SIG-M5 treated with dmso at 0.1 percent for 504 hours (cell line): Measurements from ENCODE around the gene CCDC70.
"Not testable (repeated sequence)": the region's sequence is repeated elsewhere in the genome, so short reads cannot be mapped to it uniquely, and the experiment has no call there.

Experiments
- DNase-seq: peaks from one replicate; lab custom pipeline; 2025; ENCODE audit not compliant: unreplicated experiment; lab: John Stamatoyannopoulos, UW

Gene CCDC70

DNA sequence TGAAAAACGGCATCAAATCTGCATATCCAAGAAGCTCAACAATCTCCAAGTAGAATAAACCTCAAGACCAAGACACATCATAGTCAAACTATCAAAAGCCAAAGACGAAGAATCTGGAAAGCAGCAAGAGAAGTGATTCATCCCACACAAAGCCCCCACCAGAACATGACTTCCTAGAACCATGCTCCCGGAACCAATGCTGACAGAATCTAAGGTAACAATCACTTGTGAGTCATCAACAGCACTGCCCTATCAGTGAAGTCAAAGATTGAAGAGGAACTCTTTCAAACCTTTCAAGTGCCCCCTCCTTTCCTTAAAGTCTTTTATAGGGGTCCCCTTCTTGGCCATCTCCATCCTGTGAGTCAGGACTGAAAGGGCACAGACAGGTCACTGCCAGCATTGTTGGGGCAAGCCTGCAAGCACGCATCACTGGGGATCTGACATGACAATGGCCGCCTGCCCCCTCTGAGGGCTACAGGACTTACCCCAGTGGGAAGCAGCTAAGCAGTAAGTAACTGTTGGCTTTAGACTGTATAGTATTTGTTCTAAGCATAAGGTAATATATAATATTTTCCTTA lies at the start of gene CCDC70:
TSS of gene CCDC70 (plus strand) at position 247 of the 578 bp plus-strand sequence. CDS start 3,443 bp downstream, outside the sequence.
- peak; percentile 19 for DNase-seq

DNA sequence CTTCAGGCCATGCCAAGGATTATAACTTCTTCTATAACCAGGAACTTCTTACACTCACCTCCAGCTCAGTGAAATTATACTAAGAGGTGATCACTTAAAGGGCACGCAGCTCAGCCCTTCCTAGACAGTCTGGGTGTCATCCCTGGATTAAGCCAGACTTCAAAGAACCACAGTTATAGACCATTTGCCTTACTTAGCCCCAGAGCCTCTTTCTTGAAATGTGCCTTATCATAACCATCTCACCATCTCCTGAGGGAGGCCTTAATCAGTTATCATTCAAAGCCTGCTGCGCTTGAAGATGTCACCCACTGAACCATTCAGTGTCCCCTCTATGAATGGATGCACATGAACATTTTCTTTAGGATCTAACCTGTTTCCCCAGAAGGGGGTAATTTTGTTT lies 47.7 kb upstream of the CCDC70 start:
- no peak for DNase-seq

DNA sequence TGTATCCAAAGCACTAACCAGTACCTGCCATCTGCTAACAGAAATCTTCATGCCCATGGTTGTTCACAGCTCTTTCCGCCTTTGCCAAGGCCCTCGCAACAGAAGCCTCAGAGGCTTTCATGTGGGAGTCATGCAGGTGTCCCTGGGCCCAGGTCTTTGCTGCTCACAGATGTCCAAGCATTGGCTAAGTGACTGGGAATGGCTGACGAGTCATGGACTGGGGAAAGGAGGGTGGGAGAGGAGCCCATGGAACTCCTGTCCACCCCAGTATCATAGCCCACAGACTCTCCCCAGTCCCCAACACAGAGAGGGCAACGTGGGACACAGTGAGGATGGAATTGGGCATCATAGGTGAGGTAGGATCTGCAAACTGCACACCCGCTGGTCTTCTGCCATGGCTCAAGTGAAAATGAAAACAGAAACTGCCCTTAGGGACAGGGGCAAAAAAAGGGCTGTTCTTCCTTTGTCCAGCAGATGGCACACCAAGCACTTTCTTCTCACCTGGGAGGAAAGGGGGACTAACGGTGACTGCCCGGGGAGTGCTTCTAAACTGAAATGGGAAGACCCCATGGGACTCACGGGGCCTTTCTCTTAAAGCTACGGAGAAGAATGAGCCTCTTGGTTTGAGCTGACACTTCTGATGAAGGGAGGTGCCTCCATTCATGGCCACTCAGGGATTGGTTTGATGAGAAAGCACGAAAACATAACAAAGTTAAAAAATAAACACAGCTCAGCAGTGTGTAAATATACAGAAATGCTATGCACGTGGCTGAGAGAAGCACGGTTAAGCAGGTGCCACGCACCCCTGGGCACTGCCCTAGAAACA lies 46.7 kb upstream of the CCDC70 start:
- DNase-seq = peak; percentile 76

DNA sequence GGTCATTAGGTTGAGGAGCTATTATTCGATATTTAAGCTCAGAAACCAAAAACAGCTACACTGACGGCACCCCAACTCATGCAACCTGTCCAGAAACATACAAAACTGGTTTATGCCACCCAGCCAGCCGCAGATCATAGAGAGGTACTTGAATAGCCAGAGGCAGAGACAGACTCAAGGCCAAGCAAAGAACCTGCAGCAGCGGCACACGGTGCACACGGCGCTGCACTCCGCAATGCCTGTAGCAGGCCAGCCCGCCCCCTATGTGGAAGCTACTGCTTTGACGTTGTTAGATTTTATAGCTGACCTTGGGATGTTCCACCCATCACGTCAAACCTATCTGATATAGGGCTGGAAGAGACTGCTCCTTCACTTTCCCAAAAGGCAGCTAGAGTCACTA lies 45.9 kb upstream of the CCDC70 start:
- DNase-seq = no peak

DNA sequence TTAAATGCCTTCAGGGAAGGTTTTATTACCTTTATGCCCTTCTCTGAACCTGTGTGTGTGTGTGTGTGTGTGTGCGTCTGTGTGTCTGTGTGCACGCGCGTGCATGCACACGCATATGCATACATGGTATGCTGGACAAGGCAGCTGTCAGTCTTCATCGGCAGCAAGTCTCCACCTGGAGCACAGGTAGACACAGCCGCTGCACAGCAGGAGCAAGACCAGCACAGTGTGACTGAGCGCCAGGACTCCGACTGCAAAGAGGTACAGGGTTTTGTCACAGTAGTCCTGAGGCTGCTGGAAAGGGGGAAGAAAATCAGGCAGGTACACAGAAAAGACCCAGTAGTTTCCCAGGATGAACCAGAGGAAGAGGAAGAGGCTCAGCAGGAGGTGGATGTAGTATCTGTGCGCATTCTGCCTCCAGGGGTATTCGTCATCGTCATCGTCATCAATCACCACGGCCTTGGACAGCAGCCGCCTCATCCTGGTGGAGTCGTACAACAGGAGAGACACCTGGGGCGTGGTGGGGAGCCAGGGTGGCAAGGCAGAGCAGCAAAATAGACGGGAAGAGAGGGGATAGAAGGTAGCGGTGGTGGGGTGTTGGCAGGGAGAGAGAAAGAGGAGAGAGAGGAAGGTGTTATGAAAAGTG lies 45.0 kb upstream of the CCDC70 start:
- no peak for DNase-seq

DNA sequence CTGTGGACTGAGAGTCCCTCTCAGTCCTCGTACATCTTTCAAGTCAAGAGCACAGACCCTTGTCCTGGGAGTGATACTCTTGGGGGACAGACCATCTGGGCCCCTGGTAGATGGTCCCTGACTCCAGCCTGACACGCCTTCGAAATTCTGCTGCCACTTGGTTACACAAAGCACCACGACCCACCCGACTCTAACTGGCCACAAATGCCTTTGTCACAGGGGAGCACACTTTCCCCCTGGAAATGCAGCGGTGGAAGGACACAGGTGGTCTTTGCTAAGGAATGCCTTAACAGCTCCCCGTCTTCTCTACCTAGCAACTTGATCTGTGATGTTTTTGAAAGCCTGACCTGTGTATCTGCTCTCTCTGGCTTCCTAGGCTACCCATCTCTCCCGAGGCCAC lies 44.1 kb upstream of the CCDC70 start:
- no peak for DNase-seq

DNA sequence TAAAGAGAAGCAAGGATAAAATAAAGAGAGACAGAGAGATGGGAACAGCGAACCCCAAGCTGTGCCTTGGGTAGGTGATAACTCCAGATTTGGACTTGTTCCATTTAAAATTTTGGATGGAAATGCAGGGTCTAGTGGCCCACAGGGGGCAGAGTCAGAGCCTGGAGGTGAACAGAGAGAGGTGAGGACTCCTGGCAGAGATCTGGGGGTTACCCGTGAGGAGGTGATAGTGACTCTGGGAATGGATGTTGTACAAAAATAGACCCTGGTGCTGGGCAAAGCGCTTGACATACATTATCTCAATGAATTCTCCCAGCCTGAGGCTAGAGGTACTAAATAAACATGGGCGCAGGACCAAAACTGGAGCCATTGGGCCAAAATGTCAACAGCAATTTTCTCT lies 43.5 kb upstream of the CCDC70 start:
- no peak for DNase-seq

DNA sequence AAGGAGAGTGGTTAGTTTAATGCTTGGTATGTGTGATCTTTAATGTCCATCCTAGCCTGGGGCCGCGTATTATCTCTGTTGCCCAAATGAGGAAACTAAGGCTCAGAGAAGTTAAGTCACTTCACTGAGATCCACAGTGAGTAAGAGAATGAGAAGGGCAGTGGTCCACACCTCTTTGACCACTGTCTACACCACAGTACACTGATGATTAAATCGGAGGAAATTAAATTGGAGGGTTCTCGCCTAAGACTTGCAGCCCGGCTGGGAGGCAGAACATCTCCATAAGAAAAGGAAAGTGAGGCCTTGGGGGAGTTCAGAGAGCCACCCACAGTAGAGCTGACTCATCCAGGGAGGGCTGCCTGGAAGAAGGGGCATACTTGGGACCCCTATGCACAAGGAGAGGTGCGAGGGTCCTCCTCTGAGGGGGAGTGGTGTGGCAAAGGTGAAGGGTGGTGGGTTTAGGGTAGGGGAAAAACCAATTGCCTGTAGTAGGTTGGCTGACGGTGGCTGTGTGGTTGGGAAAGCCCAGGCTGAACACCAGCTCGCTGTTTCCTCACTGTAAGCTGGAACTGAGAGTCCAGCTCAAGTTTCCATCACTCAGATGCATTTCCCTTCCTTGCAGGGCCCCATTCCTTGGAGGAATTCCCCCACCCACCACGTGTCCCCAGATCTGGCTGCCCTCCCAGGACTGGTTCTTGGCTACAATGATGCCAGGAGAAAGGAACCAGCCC lies 42.8 kb upstream of the CCDC70 start:
- no peak for DNase-seq

DNA sequence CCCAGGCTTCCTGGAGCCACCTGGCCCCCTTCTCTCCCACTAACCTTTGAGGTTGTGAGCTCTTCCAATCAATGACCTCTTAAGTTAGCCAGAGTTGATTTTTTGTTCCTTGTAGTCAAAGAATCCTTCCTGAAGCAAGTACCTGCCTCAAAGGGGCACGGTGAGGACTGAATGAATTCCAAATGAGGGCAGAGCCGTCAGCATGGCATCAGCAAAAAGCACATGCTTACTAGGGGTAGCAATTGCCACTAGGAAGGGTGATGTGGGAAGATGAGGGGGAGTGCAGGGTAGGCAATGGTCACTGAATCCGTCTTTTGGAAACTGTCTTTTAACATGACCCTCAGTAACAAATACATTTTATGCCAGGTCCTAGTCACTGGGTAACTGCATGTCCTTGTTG lies 42.2 kb upstream of the CCDC70 start:
- no peak for DNase-seq

DNA sequence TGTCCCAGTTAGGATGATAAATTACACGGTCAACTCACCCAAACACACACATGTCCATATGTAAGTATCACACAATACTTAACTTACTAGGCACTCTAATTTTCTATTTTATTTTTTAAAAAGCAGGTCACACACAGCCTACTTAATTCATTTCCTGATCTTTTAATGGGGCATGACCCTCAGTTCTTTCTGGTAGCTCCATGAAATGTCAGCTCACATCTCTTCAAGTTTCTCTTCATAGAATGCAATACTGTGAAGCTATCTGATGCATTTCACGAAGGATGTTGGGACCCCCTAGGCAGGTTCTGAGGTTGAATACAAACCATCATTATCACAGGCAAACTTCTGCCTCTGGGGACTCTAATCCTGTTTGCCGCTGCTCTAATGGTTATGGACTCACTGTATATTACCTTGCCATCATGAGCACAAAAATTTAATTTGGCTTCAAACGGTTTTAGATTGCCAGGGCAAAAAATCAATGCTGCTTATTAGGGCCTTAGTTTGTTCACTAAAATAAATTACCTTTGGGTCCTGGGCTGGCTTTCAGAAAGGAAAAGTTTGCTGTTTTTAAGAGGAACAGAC lies 41.7 kb upstream of the CCDC70 start:
- DNase-seq = no peak

DNA sequence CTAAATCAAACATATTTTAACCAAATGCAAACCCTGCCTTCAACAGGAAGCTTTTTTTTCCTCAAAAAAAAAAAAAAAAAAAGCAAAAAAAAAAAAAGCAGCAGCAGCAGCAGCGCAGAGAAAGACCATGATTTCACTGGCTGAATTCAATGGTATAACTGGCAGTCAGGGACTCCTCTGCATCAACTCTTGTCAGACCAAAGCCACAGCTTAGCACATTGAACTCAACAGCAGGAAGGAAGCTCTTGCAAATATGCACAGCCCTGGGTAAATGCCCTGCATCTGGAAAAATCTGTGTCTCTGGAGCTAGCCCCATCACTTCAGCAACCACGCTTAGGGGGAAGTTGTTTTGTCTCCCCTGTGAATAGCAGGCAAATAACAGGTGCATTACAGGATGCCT lies 40.2 kb upstream of the CCDC70 start:
- DNase-seq = peak; percentile 13

DNA sequence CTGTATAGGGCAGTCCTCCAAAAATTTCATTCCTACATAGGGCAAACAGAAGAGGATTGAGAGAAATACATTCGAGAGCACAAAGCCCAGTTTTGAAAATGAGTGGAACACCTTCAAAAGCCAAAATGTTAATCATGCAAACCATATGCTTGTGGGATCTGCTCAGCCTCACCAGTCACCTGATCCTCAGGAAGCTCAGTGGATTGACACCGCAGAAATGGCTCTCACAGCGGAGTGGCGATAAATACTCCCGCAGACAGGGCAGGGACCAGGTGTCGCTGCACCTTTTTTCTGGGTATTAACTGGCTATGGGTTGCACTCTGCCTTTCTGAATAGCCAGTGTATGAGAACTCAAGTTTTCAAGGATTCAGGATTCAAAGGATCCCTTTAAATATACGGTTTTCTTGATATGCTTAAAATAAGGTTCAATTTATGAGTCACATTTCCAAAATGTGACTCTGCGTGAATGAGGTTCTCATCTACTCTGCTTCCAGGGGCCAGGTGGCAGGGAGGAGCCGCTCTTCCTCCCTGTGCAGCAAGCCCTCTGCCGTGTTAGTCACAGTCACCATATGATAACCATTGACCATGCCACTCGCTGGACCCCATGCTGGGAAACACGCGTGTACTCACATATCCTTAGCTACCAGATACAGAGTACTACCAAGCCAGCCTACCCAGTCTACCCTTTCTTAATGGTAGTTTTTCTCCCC lies 39.5 kb upstream of the CCDC70 start:
- DNase-seq = no peak

DNA sequence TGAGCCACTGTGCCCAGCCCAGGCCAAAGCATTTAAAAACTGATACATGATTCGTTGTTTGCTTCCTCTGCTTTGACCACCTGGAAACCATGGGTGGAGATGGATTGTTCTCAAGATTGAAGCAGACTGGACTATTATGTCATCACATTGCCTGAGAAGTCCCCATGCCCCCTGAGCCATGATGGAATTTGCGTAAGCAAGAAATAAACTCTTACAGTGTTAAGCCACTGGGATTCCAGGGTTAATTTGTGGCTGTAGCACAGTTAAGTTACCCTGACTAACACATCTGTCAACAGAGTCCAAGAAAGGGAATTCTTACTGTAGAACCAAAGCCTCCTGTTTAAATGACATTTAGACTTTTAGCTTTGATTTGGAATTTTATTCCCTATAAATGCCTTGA lies 38.4 kb upstream of the CCDC70 start:
- DNase-seq = peak; percentile 15

DNA sequence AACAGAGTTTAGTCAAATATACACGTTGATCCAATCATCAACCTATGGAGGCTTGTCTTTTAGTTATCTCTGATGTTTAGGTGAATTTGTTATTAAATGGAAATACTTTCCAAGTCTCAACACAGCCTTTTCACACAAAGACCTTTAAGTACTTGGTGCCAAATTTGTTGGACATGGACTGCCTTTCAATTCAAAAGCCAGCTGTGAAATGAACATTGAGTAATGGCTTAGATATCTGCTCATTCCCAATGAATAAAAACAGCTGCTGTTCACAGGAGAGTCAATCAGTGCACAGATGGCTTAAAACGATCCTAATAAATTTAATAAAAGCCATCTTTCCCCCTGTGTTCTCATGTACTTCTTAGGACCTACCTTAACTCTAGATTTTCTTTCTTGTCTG lies 37.9 kb upstream of the CCDC70 start:
- DNase-seq = no peak

DNA sequence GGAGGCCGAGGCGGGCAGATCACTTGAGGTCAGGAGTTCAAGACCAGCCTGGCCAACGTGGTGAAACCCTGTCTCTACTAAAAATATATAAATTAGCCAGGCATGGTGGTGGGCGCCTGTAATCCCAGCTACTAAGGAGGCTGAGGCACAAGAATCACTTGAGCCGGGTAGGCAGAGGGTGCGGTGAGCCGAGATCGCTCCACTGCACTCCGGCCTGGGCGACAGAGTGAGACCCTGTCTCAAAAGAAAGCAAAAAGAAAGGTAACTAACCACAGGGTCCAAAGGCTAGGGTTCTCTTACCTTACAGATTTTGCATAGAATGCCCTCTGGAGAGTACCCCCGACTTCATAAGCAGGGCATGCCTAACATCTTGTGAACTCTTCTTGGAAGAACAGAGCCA lies 37.1 kb upstream of the CCDC70 start:
- not testable (repeated sequence) for DNase-seq

DNA sequence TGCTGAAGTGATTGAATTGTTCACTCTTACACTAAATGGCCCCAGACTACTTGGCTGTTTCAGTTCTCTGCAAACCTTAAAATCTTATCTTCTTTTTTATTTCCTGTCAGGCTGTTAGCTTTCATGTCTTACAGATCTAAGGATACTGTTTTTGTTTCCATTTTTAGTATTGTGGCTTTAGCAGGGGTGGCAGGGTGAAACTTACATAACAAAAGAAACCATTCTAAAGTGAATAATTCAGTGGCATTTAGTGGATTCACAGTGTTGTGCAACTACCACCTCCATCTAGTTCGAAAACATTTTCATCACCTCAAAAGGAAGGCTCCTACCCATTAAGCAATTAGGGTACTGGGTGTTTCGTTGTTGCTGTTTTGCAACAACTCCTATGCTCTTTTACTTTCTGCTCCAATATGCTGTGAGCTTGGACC lies 36.6 kb upstream of the CCDC70 start:
- DNase-seq = peak; percentile 99

DNA sequence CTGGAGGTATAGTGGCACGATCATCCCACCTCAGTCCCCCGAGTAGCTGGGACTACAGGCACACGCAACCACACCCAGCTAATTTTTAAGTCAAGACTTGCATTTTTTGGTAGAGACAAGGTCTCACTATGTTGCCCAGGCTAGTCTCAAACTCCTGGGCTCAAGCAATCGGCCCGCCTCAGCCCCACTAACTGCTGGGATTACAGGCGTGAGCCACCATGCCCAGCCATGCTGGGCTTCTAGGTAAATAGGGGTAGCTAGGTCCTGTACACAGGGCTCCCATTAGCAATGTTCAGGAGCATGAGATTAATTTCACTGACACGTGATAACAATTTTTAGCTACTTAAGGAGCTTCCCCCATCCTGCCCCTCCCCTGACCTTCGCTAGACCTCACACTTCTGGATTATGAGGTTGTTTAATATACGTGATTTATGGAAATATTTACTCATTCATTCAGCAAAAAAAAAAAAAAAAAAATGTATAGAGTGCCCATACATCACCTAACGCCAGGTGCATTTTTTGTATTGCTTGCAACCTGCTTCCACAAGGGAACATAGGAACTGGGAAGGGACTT lies 36.0 kb upstream of the CCDC70 start:
- DNase-seq = no peak

DNA sequence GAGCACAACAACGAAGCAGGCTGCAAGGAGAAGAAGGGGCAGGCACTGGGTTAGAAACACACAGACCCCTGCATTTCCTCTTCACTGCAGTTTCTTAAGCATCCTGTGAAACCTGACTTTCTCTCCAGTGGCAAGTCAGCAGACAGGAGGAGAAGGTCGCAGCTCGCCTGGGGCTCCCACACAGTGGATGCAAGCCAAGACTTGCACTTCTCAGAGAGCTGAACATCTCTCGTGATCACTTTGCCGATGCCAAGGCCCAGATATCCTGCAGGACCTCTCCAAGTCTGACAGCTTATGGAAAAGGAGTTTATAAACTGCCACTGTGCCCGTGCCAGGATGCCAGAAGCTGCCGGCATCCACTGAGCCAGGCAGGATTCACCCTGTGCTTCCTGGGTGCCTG lies 35.2 kb upstream of the CCDC70 start:
- DNase-seq = peak; percentile 61

DNA sequence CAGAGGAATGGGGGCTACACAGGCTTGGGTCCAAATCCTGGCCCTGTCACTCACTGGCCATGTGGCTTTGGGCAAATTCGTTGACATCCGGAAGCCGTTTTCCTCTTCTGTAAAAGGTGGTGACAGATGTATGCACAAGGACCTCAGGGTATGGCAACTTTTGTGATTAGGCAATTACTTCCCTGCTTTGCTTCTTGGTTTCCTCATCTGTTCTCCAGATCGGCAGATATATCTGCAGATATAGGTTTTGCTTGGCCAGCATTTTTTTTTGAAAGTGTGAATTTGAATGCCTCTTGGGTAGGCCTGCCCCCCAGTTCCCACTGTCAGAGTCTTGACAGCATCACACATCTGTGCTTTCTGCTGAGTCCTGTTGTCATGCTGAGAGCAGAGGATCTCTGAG lies 34.5 kb upstream of the CCDC70 start:
- DNase-seq = peak; percentile 97
